Loucy (cell line): Measurements from ENCODE around the gene KCNQ5.

Experiments
- CTCF ChIP-seq: fragments of 200-600 bp; sonication (generic); conservative IDR thresholded peaks from 2 replicates; pipeline ENCODE4 v1.5.1; 2014; ENCODE audit warnings: mild to moderate bottlenecking, antibody characterized with exemption, low read length
- EZH2phosphoT487 ChIP-seq: fragments of 200-600 bp; IDR thresholded peaks from 2 replicates; pipeline ENCODE4 v1.6.1; 2018; ENCODE audit warnings: antibody characterized with exemption, mild to moderate bottlenecking, moderate library complexity, borderline replicate concordance

GRCh38 chr6:72811971-72812421 is 190.1 kb downstream of the KCNQ5 start:
- no peak for TF ChIP-seq CTCF
- TF ChIP-seq EZH2phosphoT487 = no peak
